Gastrocnemius medialis (tissue), 4 donors: ENCODE data around the gene DNAJC1. TPM values are rescaled to one million over a fixed set of nuclear protein-coding genes. Genes with fewer than 3 reads are reported as not detected.

ENCODE experiments used
- ATAC-seq, 2 donors: fragments of 150-250 bp; one replicate each; pipeline ENCODE4 v1.9.1; 2016
- DNase-seq, 2 donors: peaks; one replicate each; pipeline ENCODE4 v3.0.0-alpha.2; 2019
- H3K27ac ChIP-seq, 4 donors: fragments of 200-600 bp; sonication (generic); 1 replicate in 1 of 4; 2 replicates in 3 of 4; pipeline ENCODE4 v1.5.1; 2016 to 2018; ENCODE audit warnings: mild to moderate bottlenecking in 2 of 4, moderate library complexity in 1 of 4
- H3K27me3 ChIP-seq, 3 donors: fragments of 200-600 bp; sonication (generic) in 2 of 3; 1 replicate in 1 of 3; 2 replicates in 2 of 3; pipeline versions ENCODE4 v1.5.1 to v1.6.0; 2016 to 2019; ENCODE audit warnings: mild to moderate bottlenecking in 1 of 3, moderate library complexity in 1 of 3
- H3K36me3 ChIP-seq, 2 donors: fragments of 200-600 bp; sonication (generic) in 1 of 2; one replicate each; pipeline ENCODE4 v1.5.1; 2017 to 2018
- H3K4me1 ChIP-seq, 2 donors: fragments of 200-600 bp; sonication (generic) in 1 of 2; one replicate each; pipeline ENCODE4 v1.5.1; 2016 to 2017; ENCODE audit warnings: mild to moderate bottlenecking in 2 of 2
- H3K4me3 ChIP-seq, 4 donors: fragments of 200-600 bp; sonication (generic) in 3 of 4; 1 replicate in 1 of 4; 2 replicates in 3 of 4; pipeline ENCODE4 v1.5.1; 2016 to 2019; ENCODE audit warnings: mild to moderate bottlenecking in 2 of 4
- H3K9me3 ChIP-seq, 3 donors: fragments of 200-600 bp; sonication (generic) in 2 of 3; 1 replicate in 1 of 3; 2 replicates in 2 of 3; pipeline ENCODE4 v1.5.1; 2016 to 2019
- CTCF ChIP-seq, 5 experiments: fragments of 450-650 bp in 3 of 5; fragments of 200-600 bp in 2 of 5; sonication (generic) in 2 of 5; IDR thresholded peaks in 4 of 5; conservative IDR thresholded peaks in 1 of 5; 1 replicate in 4 of 5; 2 replicates in 1 of 5; pipeline ENCODE4 v1.5.1; 2016 to 2019; ENCODE audit warnings: antibody characterized with exemption in 5 of 5, mild to moderate bottlenecking in 3 of 5, moderate library complexity in 3 of 5
- POLR2A ChIP-seq, 2 donors: fragments of 450-650 bp; IDR thresholded peaks; one replicate each; pipeline ENCODE4 v1.6.1; 2017; ENCODE audit warnings: antibody characterized with exemption in 2 of 2, mild to moderate bottlenecking in 2 of 2, moderate library complexity in 2 of 2
- in situ Hi-C, 4 donors: fragments of 200-750 bp; cut with MboI; loops; one replicate each; pipeline versions ENCODE4 v1.15.0 to v1.8.0; 2017; ENCODE audit warnings: low sequenced_read_pairs in 4 of 4
- intact Hi-C: fragments of 100-400 bp; cut with DNase I; formaldehyde crosslinking; loops from one replicate; pipeline ENCODE4 v1.15.1; 2023; ENCODE audit warnings: low total_unique reads
- total RNA-seq, 4 donors: library from RNA; depleted of rRNA; stranded (reverse); fragments of >200 nt; gene quantifications; one replicate each; pipeline versions ENCODE4 v1.1.0 to v1.2.3, GENCODE V29; 2016

Gene DNAJC1
- total RNA-seq, 4 donors from 2014 or later, result 24.1 to 56.4 (median 35.7) TPM

GRCh38 chr10:21935439-21936023, 68.0 kb downstream of the DNAJC1 start:
- intact Hi-C loops (no loop called here), in situ Hi-C loops (loop anchor here in 3 of 4 donors (25.0 kb wide), 1 partner anchor 448 kb away; no protein-coding TSS in a partner anchor)
- Histone ChIP-seq H3K36me3 (no peaks in the 10 kb centered on the region), H3K4me3 (no peak overlapping the region), H3K4me1 (no peaks in the 10 kb centered on the region), H3K9me3 (peaks cover 0 to 12% (median 0%) of the 10 kb centered on the region in 3 donors), H3K27ac (no peak overlapping the region), H3K27me3 (no peaks in the 10 kb centered on the region)
- ATAC-seq (no peak), DNase-seq (no peak)
- TF ChIP-seq POLR2A (IDR thresholded peaks at IDR 0.05) (no peak), CTCF (IDR thresholded peaks at IDR 0.05 in 4 of 5, conservative IDR thresholded peaks at IDR 0.05 in 1 of 5) (no peak)

DNA sequence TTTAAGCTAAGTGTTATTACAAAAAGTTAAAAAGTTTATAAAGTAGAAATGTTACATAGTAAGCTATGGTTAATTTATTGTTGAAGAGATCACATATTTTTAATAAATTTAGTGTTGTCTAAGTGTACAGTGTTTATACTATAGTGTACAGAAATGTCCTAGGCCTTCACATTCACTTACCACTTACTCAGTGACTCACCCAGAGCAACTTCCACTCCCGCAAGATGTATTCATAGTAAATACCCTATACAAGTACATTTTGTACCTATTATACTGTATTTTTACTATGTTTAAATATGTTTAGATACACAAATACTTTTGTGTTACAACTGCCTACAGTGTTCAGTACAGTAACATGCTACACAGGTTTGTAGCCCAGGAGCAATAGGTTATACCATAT, 69.2 kb downstream of the DNAJC1 start:
- Histone ChIP-seq H3K36me3 (no peaks in the 10 kb centered on the region), H3K27ac (no peak overlapping the region), H3K9me3 (peaks cover 0 to 12% (median 0%) of the 10 kb centered on the region in 3 donors), H3K27me3 (no peaks in the 10 kb centered on the region), H3K4me3 (no peak overlapping the region), H3K4me1 (no peaks in the 10 kb centered on the region)
- TF ChIP-seq CTCF (IDR thresholded peaks at IDR 0.05 in 4 of 5, conservative IDR thresholded peaks at IDR 0.05 in 1 of 5), result no peak
- no peak for TF ChIP-seq POLR2A (IDR thresholded peaks at IDR 0.05)
- in situ Hi-C loops, result loop anchor here in 3 of 4 donors (25.0 kb wide), 1 partner anchor 447 kb away; no protein-coding TSS in a partner anchor
- ATAC-seq (no peak), DNase-seq (no peak)
- intact Hi-C loops, result no loop called here

DNA sequence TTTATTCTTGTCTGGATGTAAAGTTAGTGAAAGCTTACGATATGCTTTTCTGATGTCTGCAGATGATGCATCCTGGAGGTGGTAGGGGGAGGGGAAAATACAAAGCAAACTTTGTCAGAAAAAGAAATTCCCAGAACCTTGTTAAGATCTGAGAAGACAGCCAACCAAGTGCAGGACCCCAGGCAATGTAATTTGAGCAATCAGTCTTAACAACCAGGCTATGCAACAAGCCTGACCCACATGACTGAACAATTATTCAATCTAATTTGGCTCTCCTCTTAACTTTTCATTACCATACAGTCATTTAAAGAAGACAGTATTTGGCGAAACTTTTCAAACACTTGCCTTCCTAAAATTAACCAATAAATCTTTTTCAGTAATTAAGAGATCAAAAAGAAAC, 74.5 kb downstream of the DNAJC1 start:
- in situ Hi-C loops, result loop anchor here in 3 of 4 donors (25.0 kb wide), 1 partner anchor 442 kb away; no protein-coding TSS in a partner anchor
- no peak overlapping the region for H3K27ac ChIP-seq
- no peaks in the 10 kb centered on the region for H3K4me1 ChIP-seq
- TF ChIP-seq CTCF (IDR thresholded peaks at IDR 0.05 in 4 of 5, conservative IDR thresholded peaks at IDR 0.05 in 1 of 5) (no peak), POLR2A (IDR thresholded peaks at IDR 0.05) (no peak)
- DNase-seq, result no peak
- ATAC-seq, result no peak
- H3K9me3 ChIP-seq, result no peaks in the 10 kb centered on the region
- intact Hi-C loops, result no loop called here
- H3K27me3 ChIP-seq, result no peaks in the 10 kb centered on the region
- no peak overlapping the region for H3K4me3 ChIP-seq
- H3K36me3 ChIP-seq, result no peaks in the 10 kb centered on the region

DNA sequence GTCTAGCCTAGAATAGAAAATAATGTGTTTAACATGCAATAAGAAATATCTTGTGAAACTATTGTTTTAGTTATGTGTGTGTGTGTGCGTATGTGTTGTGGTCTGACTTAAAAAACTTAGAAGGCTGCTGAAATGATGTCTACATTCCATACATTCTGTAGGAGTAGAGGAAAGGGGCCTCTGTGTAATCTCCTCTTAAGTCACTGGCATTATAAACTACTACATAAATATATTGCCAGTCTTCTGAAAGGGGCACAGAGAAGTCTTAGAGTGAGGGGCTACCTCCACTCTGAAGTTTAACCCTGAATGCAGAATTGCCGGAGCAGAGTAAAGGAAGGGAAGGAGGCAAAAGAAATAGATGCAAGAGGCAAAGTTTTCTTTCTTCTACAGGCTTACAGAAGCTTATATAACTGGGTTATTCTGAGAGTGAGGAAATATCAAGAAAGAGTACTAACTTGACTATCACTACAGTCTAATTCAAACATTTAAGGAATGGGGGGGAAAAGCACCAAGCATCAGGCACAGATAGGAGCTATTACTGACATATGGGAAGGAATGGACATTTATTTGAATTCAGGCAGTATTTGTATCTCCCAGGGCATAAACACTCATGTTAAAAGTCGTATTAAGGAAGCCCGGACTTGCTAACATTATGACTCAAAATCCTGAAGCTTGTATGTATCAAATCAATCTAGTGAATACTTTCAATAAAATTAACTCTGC, 75.7 kb downstream of the DNAJC1 start:
- H3K27me3 ChIP-seq, result no peaks in the 10 kb centered on the region
- no peaks in the 10 kb centered on the region for H3K36me3 ChIP-seq
- no peaks in the 10 kb centered on the region for H3K4me1 ChIP-seq
- H3K9me3 ChIP-seq, result no peaks in the 10 kb centered on the region
- in situ Hi-C loops, result loop anchor here in 3 of 4 donors (25.0 kb wide), 1 partner anchor 440 kb away; no protein-coding TSS in a partner anchor
- ATAC-seq (no peak), DNase-seq (no peak)
- intact Hi-C loops, result no loop called here
- H3K4me3 ChIP-seq, result no peak overlapping the region
- TF ChIP-seq POLR2A (IDR thresholded peaks at IDR 0.05) (no peak), CTCF (IDR thresholded peaks at IDR 0.05 in 4 of 5, conservative IDR thresholded peaks at IDR 0.05 in 1 of 5) (no peak)
- no peak overlapping the region for H3K27ac ChIP-seq
